OCI-LY1 (cell line): Measurements from ENCODE around the gene NFYA.

Experiments used
- H2AFZ ChIP-seq: fragments of 200-600 bp; sonication (generic), shearing (Covaris generic); 2 replicates; pipeline ENCODE4 v1.6.0; 2014; ENCODE audit warnings: antibody characterized with exemption, mild to moderate bottlenecking, low read length
- H3F3A ChIP-seq: fragments of 200-600 bp; sonication (generic), shearing (Covaris generic); 2 replicates; pipeline ENCODE4 v1.6.0; 2014; ENCODE audit warnings: mild to moderate bottlenecking, antibody characterized with exemption, low read length, moderate library complexity; ENCODE audit not compliant: insufficient read depth
- H3K27ac ChIP-seq: fragments of 200-600 bp; sonication (generic); 2 replicates; pipeline ENCODE4 v1.5.1; 2014; ENCODE audit warnings: low read length, mixed run types, mild to moderate bottlenecking, low read depth; ENCODE audit not compliant: poor library complexity, severe bottlenecking
- H3K27me3 ChIP-seq: fragments of 200-600 bp; sonication (generic); 2 replicates; pipeline ENCODE4 v1.6.0; 2014; ENCODE audit warnings: antibody characterized with exemption, mild to moderate bottlenecking, low read length, moderate library complexity; ENCODE audit not compliant: insufficient read depth
- H3K36me3 ChIP-seq: fragments of 200-600 bp; sonication (generic); 2 replicates; pipeline ENCODE4 v1.6.1; 2014; ENCODE audit warnings: mild to moderate bottlenecking, antibody characterized with exemption, low read length, moderate library complexity, mixed read lengths; ENCODE audit not compliant: insufficient read depth
- H3K4me1 ChIP-seq: fragments of 200-600 bp; sonication (generic); 2 replicates; pipeline ENCODE4 v1.5.1; 2014; ENCODE audit warnings: mild to moderate bottlenecking, low read length, moderate library complexity; ENCODE audit not compliant: insufficient read depth, severe bottlenecking
- H3K4me2 ChIP-seq: fragments of 200-600 bp; sonication (generic), shearing (Covaris generic); 2 replicates; pipeline ENCODE4 v1.6.1; 2014; ENCODE audit warnings: low read length
- H3K4me3 ChIP-seq: fragments of 200-600 bp; sonication (generic); 2 replicates; pipeline ENCODE4 v1.5.1; 2014; ENCODE audit warnings: low read length, low read depth, mild to moderate bottlenecking, mixed read lengths; ENCODE audit not compliant: poor library complexity, severe bottlenecking
- H3K79me2 ChIP-seq: fragments of 200-600 bp; shearing (Covaris generic); 2 replicates; pipeline ENCODE4 v1.6.1; 2016; ENCODE audit warnings: mixed run types, low read length, mixed read lengths; ENCODE audit not compliant: insufficient read depth
- H3K9ac ChIP-seq: fragments of 200-600 bp; sonication (generic), shearing (Covaris generic); 2 replicates; pipeline ENCODE4 v1.6.1; 2014; ENCODE audit warnings: mild to moderate bottlenecking, low read length, mixed read lengths
- H3K9me2 ChIP-seq: fragments of 200-600 bp; sonication (generic), shearing (Covaris generic); 2 replicates; pipeline ENCODE4 v1.6.1; 2014; ENCODE audit warnings: low read depth, mild to moderate bottlenecking, low read length, mixed read lengths
- H3K9me3 ChIP-seq: fragments of 200-600 bp; shearing (Covaris generic); 2 replicates; pipeline ENCODE4 v1.6.1; 2014; ENCODE audit warnings: low read length, mixed read lengths
- H4K20me1 ChIP-seq: fragments of 200-600 bp; sonication (generic), shearing (Covaris generic); 2 replicates; pipeline ENCODE4 v1.6.0; 2016; ENCODE audit warnings: mild to moderate bottlenecking, low read length; ENCODE audit not compliant: insufficient read depth
- EZH2 ChIP-seq: fragments of 200-600 bp; sonication (generic), shearing (Covaris generic); IDR thresholded peaks from 2 replicates; pipeline ENCODE4 v1.8.0; 2017; ENCODE audit warnings: borderline replicate concordance, mixed run types, mild to moderate bottlenecking, antibody characterized with exemption, low read length, moderate library complexity, mixed read lengths
- TF ChIP-seq, protein P1 (sequence below): fragments of 200-600 bp; sonication (generic), shearing (Covaris generic); IDR thresholded peaks from 2 replicates; pipeline ENCODE4 v1.5.1; 2017; ENCODE audit warnings: mild to moderate bottlenecking, antibody characterized with exemption, low read length, moderate library complexity, mixed read lengths

The NFYA gene

DNA sequence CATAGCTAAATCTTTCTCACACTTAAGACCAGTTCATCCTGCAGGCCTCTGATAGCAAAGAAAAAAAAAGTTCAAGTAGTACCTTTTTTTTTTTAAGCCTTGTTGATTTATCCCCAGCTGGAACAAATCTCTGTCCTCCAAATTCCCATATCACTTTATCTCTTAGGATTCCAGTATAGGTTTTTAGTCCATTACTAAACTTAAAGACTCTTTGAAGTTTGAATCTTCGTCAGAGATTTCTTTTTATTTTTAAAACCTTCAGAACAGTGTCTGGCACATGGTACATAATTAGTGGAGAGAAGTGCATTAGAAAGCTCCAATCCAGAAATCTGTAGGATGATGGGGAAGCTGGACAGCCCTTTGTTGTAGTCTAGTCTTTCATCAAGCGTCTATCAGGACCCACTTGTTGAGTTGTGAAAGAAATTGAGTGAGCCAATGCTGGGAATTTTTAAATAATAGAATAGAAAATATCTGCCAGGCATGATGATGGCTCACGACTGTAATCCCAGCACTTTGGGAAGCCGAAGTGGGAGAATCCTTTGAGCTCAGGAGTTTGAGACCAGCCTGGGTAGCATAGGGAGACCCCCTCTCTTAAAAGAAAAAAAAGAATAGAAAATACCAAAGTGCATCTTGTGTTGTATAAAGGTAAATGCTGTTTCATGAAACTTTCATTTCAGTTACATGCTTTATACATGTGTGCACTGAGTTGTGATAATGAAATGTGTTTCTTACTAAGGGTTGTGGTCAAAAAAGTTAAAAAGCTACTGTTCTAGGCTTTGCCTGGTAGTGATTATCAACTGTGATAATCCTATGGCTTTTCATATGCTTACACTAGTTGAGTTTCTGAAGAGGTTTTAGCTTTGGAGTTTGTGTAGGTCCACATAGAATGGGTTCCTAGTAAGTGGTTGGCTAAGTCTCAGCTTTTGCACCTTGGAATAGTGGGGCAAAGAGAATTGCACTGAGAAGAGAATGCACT lies 3.2 kb downstream of the NFYA start:
- Histone ChIP-seq H3K9me3 (no peaks in the 10 kb centered on the region), H3K79me2 (peaks cover 71% of the 10 kb centered on the region), H4K20me1 (0 out of 2 replicates have a peak, but pooled peaks cover 2% of the 10 kb centered on the region), H3K27me3 (no peaks in the 10 kb centered on the region), H3K9ac (no peak overlapping the region; the same call in 1 of the 2 replicates), H3F3A (no peaks in the 10 kb centered on the region), H3K4me2 (peak overlapping the region; percentile 90; the same call in 1 of the 2 replicates), H3K4me1 (peaks cover 71% of the 10 kb centered on the region), H2AFZ (no peak overlapping the region), H3K4me3 (peak overlapping the region; percentile 97), H3K36me3 (peaks cover 29% of the 10 kb centered on the region), H3K27ac (peak overlapping the region; percentile 91), H3K9me2 (no peaks in the 10 kb centered on the region)
- TF ChIP-seq EZH2: no peak
- TF ChIP-seq, protein P1, sequence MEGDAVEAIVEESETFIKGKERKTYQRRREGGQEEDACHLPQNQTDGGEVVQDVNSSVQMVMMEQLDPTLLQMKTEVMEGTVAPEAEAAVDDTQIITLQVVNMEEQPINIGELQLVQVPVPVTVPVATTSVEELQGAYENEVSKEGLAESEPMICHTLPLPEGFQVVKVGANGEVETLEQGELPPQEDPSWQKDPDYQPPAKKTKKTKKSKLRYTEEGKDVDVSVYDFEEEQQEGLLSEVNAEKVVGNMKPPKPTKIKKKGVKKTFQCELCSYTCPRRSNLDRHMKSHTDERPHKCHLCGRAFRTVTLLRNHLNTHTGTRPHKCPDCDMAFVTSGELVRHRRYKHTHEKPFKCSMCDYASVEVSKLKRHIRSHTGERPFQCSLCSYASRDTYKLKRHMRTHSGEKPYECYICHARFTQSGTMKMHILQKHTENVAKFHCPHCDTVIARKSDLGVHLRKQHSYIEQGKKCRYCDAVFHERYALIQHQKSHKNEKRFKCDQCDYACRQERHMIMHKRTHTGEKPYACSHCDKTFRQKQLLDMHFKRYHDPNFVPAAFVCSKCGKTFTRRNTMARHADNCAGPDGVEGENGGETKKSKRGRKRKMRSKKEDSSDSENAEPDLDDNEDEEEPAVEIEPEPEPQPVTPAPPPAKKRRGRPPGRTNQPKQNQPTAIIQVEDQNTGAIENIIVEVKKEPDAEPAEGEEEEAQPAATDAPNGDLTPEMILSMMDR: no peak

DNA sequence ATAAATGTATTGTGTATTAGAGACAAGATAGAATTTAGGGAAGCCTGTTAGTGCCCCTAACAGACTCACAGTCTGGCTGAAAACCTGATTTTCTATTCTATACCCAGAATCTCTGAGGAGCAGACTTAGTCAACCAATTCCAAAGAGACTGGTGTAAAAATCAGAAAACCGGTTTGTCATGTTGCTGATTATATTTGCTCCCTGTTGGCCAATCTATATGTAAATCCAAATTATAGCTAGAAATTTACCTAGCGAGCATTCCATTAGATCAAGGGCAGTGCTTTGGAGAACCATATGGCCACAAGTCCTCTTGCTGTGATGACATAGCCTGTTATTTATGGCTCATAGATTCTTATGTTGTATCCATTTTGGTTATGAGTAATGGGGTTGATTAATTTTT lies 4.8 kb downstream of the NFYA start:
- no peaks in the 10 kb centered on the region for H3K9me2 ChIP-seq
- 0 out of 2 replicates have a peak, but pooled peaks cover 2% of the 10 kb centered on the region for H4K20me1 ChIP-seq

DNA sequence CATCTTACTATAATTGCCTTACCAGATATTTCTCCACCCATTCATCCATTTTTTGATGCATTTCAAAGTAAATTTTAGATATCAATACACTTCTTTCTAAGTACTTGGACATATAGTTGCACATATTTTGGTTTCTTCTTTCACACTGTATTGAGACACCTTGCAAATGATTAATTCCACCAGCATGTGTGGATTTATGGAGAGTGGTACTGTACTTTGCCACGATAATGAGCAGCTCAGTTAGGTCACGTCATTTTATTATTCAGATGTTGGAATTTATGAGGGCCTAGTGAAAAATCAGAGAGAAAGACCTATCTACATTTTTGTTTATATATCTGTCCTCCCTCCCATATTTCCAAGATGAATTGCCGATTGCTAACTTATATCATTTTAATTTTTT lies 5.3 kb downstream of the NFYA start:
- 0 out of 2 replicates have a peak, but pooled peaks cover 2% of the 10 kb centered on the region for H4K20me1 ChIP-seq
- no peaks in the 10 kb centered on the region for H3K9me2 ChIP-seq
- H3K27me3 ChIP-seq: no peaks in the 10 kb centered on the region
- peaks cover 65% of the 10 kb centered on the region for H3K4me1 ChIP-seq
- no peaks in the 10 kb centered on the region for H3K9me3 ChIP-seq
- H3F3A ChIP-seq: no peaks in the 10 kb centered on the region
- peaks cover 50% of the 10 kb centered on the region for H3K36me3 ChIP-seq
- no peak for TF ChIP-seq EZH2
- TF ChIP-seq, protein P1: no peak
- no peak overlapping the region for H2AFZ ChIP-seq
- H3K79me2 ChIP-seq: peaks cover 71% of the 10 kb centered on the region
- H3K4me2 ChIP-seq: no peak overlapping the region
- H3K27ac ChIP-seq: no peak overlapping the region
- H3K4me3 ChIP-seq: no peak overlapping the region
- no peak overlapping the region for H3K9ac ChIP-seq

More for the DNA sequence above, 4.8 kb downstream of the NFYA start:
- Histone ChIP-seq H3F3A (no peaks in the 10 kb centered on the region), H3K36me3 (peaks cover 44% of the 10 kb centered on the region), H3K27me3 (no peaks in the 10 kb centered on the region), H2AFZ (no peak overlapping the region), H3K9me3 (no peaks in the 10 kb centered on the region), H3K27ac (no peak overlapping the region), H3K9ac (no peak overlapping the region), H3K4me3 (no peak overlapping the region), H3K4me1 (peaks cover 65% of the 10 kb centered on the region), H3K4me2 (no peak overlapping the region), H3K79me2 (peaks cover 71% of the 10 kb centered on the region)
- no peak for TF ChIP-seq EZH2
